GM23248 (cell line): ENCODE measurements around the gene CNOT6.

Experiments used
- EZH2 ChIP-seq: fragments of 200-600 bp; sonication (generic); IDR thresholded peaks from 2 replicates; pipeline ENCODE4 v1.6.1; 2018; ENCODE audit warnings: antibody characterized with exemption, mild to moderate bottlenecking; ENCODE audit not compliant: insufficient read depth, poor library complexity, severe bottlenecking
- EZH2phosphoT487 ChIP-seq: fragments of 200-600 bp; sonication (generic); IDR thresholded peaks from 2 replicates; pipeline ENCODE4 v1.6.1; 2018; ENCODE audit warnings: antibody characterized with exemption, moderate library complexity, mild to moderate bottlenecking, low read depth; ENCODE audit not compliant: insufficient read depth

DNA sequence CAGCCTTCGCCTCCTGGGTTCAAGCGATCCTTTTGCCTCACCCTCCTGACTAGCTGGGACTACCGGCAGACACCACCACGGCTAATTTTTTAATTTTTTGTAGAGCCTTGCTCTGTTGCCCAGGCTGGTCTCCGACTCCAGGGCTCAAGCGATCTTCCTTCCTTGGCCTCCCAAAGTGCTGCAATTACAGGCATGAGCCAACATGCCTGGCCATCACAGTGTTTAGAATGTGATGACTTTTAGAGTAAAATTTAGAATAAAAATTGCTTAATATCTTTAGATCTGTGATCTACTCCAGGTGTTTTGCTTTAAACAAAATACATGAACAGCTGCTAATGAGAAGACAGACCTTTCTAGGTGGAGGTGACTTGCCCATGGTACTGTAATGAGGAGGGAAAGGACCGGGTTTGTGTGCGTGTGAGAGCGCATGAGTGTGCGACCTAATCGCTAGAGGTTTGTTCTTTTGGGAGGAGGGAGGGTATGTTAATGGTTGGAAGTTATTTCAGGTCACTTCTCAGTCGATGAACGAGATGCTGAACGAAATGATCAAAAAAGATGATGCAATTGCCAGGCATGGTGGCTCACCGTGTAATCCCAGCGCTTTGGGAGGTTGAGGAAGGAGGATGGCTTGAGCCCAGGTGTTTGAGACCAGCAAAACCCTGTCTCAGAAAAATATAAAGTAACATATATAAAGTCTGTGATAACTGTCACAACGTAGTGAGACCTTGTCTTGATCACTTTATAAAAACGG, 2.0 kb downstream of the CNOT6 start:
- no peak for TF ChIP-seq EZH2phosphoT487
- no peak for TF ChIP-seq EZH2
